GM10266 (cell line): ENCODE measurements around the gene PPM1L.

ENCODE experiments used
- DNase-seq: peaks from one replicate; pipeline ENCODE4 v3.0.0; 2012; ENCODE audit errors: extremely low spot score
- CTCF ChIP-seq: IDR thresholded peaks from 2 replicates; pipeline ENCODE4 v1.5.1; 2012; ENCODE audit warnings: mild to moderate bottlenecking, low read depth; ENCODE audit not compliant: control insufficient read depth, insufficient read depth; ENCODE audit errors: missing control alignments

PPM1L gene

GRCh38 chr3:161126495-161126894 lies 370.5 kb downstream of the PPM1L start:
- no peak for TF ChIP-seq CTCF
- no peak for DNase-seq
